ENCODE measurements around the gene STPG3.
A peak's percentile ranks its signal among the peaks of the same experiment; 100 is the strongest.

- peak; percentile 62 to 87 (median 80) for TF ChIP-seq CTCF (IDR thresholded peaks at IDR 0.05)
- peak in 1 of 2 donors; percentile 14 for TF ChIP-seq POLR2A (IDR thresholded peaks at IDR 0.05)
Observed at GRCh38 chr9:137227054-137227852, 23.8 kb upstream of the STPG3 start, which contains the start of gene RNF224.
